ENCODE data around the gene CC2D1B.
A peak's percentile ranks its signal among the peaks of the same experiment; 100 is the strongest.

Gene CC2D1B, protein sequence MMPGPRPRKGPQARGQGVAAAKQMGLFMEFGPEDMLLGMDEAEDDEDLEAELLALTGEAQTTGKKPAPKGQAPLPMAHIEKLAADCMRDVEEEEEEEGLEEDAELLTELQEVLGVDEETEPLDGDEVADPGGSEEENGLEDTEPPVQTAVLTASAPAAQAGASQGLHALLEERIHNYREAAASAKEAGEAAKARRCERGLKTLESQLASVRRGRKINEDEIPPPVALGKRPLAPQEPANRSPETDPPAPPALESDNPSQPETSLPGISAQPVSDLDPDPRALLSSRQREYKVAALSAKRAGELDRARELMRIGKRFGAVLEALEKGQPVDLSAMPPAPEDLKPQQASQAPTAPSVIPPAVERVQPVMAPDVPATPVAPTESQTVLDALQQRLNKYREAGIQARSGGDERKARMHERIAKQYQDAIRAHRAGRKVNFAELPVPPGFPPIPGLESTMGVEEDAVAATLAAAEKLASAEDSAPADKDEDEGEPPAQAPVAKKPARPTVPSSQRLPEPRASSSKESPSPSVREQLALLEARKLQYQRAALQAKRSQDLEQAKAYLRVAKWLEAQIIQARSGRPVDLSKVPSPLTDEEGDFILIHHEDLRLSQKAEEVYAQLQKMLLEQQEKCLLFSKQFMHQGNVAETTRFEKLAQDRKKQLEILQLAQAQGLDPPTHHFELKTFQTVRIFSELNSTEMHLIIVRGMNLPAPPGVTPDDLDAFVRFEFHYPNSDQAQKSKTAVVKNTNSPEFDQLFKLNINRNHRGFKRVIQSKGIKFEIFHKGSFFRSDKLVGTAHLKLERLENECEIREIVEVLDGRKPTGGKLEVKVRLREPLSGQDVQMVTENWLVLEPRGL

DNA sequence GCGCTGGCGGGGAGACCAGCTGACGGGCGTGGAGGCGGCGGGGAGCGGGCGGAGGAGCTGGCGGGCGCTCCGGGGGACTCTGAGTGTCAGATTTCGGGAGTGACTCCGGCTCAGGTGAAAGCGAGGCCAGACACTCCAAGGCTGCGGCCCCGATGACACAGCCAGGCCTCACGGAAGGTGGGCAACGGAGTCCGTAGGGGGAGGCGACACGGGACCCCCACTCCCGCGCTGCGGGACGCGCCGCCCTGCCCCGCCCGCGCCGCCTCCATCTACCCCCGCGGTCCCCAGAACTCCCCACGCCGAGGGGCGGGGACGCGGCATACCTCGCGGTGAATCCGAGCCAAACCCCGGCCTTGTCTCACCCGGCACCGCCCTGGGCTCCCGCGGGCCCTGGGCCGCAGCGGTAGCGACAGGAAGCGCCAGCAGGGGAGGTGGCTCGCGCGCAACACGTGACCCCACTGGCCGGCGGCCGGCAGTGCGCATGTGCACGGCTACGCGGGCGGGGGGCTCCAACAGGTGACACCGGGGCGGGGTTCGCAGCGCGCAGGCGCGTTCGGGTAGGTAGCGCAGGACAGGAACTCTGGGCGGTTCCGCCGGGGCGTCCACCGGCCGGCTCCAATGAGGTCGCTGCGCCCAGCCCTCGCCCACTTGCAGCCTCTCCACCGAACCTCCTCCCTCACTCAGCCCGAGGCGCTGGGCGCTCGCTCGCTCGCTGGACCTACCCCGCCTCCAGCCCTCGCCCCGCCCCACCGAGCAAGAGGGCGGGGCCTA lies at the start of gene CC2D1B:
Gene CC2D1B, minus strand, starts transcription at position 460 of the 771 bp plus-strand sequence. CDS start 1,585 bp downstream, outside the sequence.
- peak within 1 kb of the TSS; percentile 96 for H3K9ac ChIP-seq (ENCODE audit: low read length)
- no peaks in the 10 kb centered on the region for H3K27me3 ChIP-seq (replicated peaks; ENCODE audit: control insufficient read depth, insufficient read depth, low read length)
- peak; percentile 96 for DNase-seq (ENCODE audit: low read depth)
- peak within 1 kb of the TSS; percentile 94 for H3K4me3 ChIP-seq (ENCODE audit: low read length)
- H3K36me3 ChIP-seq (ENCODE audit: control insufficient read depth, insufficient read depth, low read length, severe bottlenecking), result peaks cover 23% of the 10 kb centered on the region
- peaks cover 8% of the 10 kb centered on the region for H3K4me1 ChIP-seq (ENCODE audit: control insufficient read depth, insufficient read depth, low read length)
- H3K9me3 ChIP-seq (ENCODE audit: control insufficient read depth, low read length), result no peaks in the 10 kb centered on the region

- no peaks in the 10 kb centered on the region for H3K9me3 ChIP-seq (ENCODE audit: control insufficient read depth, low read length)
- H3K9ac ChIP-seq (ENCODE audit: low read length), result no peak overlapping the region
- DNase-seq (ENCODE audit: low read depth), result no peak
- no peaks in the 10 kb centered on the region for H3K27me3 ChIP-seq (replicated peaks; ENCODE audit: control insufficient read depth, insufficient read depth, low read length)
- no peaks in the 10 kb centered on the region for H3K4me1 ChIP-seq (ENCODE audit: control insufficient read depth, insufficient read depth, low read length)
- H3K4me3 ChIP-seq (ENCODE audit: low read length), result no peak overlapping the region
- peaks cover 90% of the 10 kb centered on the region for H3K36me3 ChIP-seq (ENCODE audit: control insufficient read depth, insufficient read depth, low read length, severe bottlenecking)
Measured at GRCh38 chr1:52414942-52415341, 48.9 kb upstream of the CC2D1B start.

- Histone ChIP-seq H3K9me3 (ENCODE audit: control insufficient read depth, low read length) (no peaks in the 10 kb centered on the region), H3K4me1 (ENCODE audit: control insufficient read depth, insufficient read depth, low read length) (no peaks in the 10 kb centered on the region), H3K9ac (ENCODE audit: low read length) (no peak overlapping the region), H3K36me3 (ENCODE audit: control insufficient read depth, insufficient read depth, low read length, severe bottlenecking) (peaks cover 93% of the 10 kb centered on the region), H3K27me3 (replicated peaks; ENCODE audit: control insufficient read depth, insufficient read depth, low read length) (no peaks in the 10 kb centered on the region), H3K4me3 (ENCODE audit: low read length) (no peak overlapping the region)
- DNase-seq (ENCODE audit: low read depth), result no peak
Measured at GRCh38 chr1:52413410-52413989, 47.5 kb upstream of the CC2D1B start.

DNA sequence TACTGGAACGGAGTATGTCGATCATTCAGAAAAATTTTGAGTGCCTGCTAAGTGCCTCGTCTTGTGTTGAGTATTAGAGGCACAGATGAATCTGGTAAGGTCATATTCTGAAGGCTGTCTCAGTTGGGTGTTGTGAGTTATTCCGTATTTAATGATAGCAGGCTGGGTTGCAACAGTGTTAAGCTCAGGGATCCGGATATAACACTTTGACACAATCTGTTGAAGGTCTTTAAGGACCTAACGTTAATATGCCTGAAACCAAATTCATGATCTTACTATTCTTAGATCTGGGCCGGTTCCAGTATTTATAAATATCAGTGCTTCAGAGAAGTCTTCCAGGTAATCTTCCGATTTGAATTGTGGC lies 39.0 kb upstream of the CC2D1B start:
- H3K9ac ChIP-seq (ENCODE audit: low read length), result peak overlapping the region; percentile 96
- DNase-seq (ENCODE audit: low read depth), result no peak
- peak overlapping the region; percentile 99 for H3K4me3 ChIP-seq (ENCODE audit: low read length)
- H3K4me1 ChIP-seq (ENCODE audit: control insufficient read depth, insufficient read depth, low read length), result peaks cover 9% of the 10 kb centered on the region
- peaks cover 22% of the 10 kb centered on the region for H3K36me3 ChIP-seq (ENCODE audit: control insufficient read depth, insufficient read depth, low read length, severe bottlenecking)
- no peaks in the 10 kb centered on the region for H3K27me3 ChIP-seq (replicated peaks; ENCODE audit: control insufficient read depth, insufficient read depth, low read length)
- H3K9me3 ChIP-seq (ENCODE audit: control insufficient read depth, low read length), result no peaks in the 10 kb centered on the region

DNA sequence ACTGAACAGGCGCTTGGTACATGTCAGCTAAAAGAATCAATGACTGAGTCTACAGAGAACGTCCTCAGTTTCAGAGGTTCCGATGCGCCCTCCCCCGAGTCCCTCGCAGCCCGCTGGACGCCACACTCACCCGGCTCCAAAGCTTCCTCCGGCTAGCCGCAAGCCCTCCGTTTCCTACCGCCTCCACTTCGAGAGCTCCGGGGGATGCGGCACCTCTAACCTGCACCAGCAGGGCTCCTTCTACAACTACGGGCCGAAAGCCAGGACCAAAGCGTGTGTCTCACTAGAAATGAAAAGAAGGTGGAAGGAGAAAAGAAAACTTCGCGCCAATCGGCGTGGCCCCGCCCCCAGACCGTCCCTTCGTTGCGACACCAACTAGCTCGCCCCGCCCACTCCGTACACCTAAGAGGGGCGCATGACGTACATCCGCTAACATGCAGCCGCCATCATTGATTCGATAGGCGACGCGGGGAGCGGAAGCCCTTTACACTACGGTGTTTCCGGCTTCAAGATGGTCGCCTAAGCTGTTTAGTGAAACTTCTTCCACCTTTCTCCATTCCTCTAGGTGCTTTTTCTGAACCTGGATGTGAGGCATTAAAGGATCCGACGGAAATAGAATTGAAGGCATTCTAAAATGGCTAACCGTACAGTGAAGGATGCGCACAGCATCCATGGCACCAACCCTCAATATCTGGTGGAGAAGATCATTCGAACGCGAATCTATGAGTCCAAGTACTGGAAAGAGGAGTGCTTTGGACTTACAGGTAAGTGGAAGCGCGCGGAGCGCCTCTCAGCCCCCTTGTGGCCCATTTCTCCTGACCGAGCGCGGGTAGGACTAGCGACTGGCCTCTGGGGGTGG lies 38.3 kb upstream of the CC2D1B start, which contains the start of the genes ORC1 and PRPF38A:
Gene ORC1, minus strand, starts transcription at position 308 of the 859 bp plus-strand sequence. CDS start 2,200 bp downstream, outside the sequence.
Gene PRPF38A, plus strand, starts transcription at position 487 of the 859 bp plus-strand sequence. Its CDS starts 148 bp downstream, at position 635.
- Histone ChIP-seq H3K9me3 (ENCODE audit: control insufficient read depth, low read length) (no peaks in the 10 kb centered on the region), H3K36me3 (ENCODE audit: control insufficient read depth, insufficient read depth, low read length, severe bottlenecking) (peaks cover 17% of the 10 kb centered on the region), H3K27me3 (replicated peaks; ENCODE audit: control insufficient read depth, insufficient read depth, low read length) (no peaks in the 10 kb centered on the region), H3K4me1 (ENCODE audit: control insufficient read depth, insufficient read depth, low read length) (peaks cover 9% of the 10 kb centered on the region), H3K4me3 (ENCODE audit: low read length) (peak within 1 kb of the TSS; percentile 99), H3K9ac (ENCODE audit: low read length) (peak within 1 kb of the TSS; percentile 96)
- DNase-seq (ENCODE audit: low read depth), result peak; percentile 100

DNA sequence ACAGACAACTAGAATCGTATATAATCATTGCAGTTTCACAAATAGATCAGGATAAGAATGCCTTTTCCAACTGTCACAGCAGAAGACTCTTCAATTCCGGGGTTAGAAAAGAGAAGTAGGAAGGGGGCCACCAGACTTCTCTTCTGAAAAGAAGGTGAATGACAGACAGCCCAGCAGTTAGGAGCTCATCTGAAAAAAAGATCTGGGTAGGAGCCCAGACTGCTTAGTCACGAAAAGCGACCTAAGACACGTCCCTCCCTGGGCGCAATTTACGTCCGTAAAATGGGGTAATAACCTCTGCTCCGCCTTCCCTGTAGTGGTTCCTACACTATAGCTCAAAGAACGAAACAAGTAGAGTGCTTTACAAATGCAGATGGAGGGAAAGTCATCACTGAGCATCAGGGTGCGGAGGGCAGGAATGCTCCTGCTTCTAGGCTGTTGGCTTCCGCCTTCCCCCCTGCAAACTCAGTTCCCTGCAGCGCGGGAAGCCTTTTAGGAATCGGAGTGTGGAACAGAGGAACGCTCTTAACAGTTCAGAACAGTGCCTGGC lies 37.6 kb upstream of the CC2D1B start:
- Histone ChIP-seq H3K4me3 (ENCODE audit: low read length) (peak overlapping the region; percentile 99), H3K4me1 (ENCODE audit: control insufficient read depth, insufficient read depth, low read length) (peaks cover 9% of the 10 kb centered on the region), H3K36me3 (ENCODE audit: control insufficient read depth, insufficient read depth, low read length, severe bottlenecking) (peaks cover 10% of the 10 kb centered on the region), H3K9ac (ENCODE audit: low read length) (peak overlapping the region; percentile 96), H3K9me3 (ENCODE audit: control insufficient read depth, low read length) (no peaks in the 10 kb centered on the region), H3K27me3 (replicated peaks; ENCODE audit: control insufficient read depth, insufficient read depth, low read length) (no peaks in the 10 kb centered on the region)
- peak; percentile 80 for DNase-seq (ENCODE audit: low read depth)

- Histone ChIP-seq H3K9me3 (ENCODE audit: control insufficient read depth, low read length) (no peaks in the 10 kb centered on the region), H3K27me3 (replicated peaks; ENCODE audit: control insufficient read depth, insufficient read depth, low read length) (no peaks in the 10 kb centered on the region), H3K9ac (ENCODE audit: low read length) (no peak overlapping the region), H3K36me3 (ENCODE audit: control insufficient read depth, insufficient read depth, low read length, severe bottlenecking) (peaks cover 4% of the 10 kb centered on the region), H3K4me1 (ENCODE audit: control insufficient read depth, insufficient read depth, low read length) (peaks cover 9% of the 10 kb centered on the region), H3K4me3 (ENCODE audit: low read length) (no peak overlapping the region)
- DNase-seq (ENCODE audit: low read depth), result no peak
Measured at GRCh38 chr1:52402860-52403240, 36.8 kb upstream of the CC2D1B start.

DNA sequence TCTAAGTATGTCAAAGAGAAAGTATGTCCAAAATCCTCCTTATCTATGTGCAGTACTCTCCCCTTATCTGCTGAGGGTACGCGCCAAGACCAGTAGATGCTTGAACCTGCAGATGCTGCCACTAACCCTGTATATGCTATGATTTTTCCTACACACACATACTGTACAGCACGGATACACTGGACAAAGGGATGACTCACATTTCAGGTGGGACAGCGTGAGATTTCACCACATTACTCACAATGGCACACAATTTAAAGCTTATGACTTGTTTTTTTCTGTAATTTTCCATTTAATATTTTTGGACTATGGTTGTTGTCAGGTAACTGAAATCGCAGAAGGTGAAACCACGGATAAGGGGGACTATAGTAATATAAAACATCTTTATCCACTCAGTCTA lies 34.1 kb upstream of the CC2D1B start:
- Histone ChIP-seq H3K9ac (ENCODE audit: low read length) (no peak overlapping the region), H3K4me1 (ENCODE audit: control insufficient read depth, insufficient read depth, low read length) (peaks cover 2% of the 10 kb centered on the region), H3K9me3 (ENCODE audit: control insufficient read depth, low read length) (no peaks in the 10 kb centered on the region), H3K27me3 (replicated peaks; ENCODE audit: control insufficient read depth, insufficient read depth, low read length) (no peaks in the 10 kb centered on the region), H3K4me3 (ENCODE audit: low read length) (no peak overlapping the region), H3K36me3 (ENCODE audit: control insufficient read depth, insufficient read depth, low read length, severe bottlenecking) (no peaks in the 10 kb centered on the region)
- DNase-seq (ENCODE audit: low read depth), result no peak

GRCh38 chr1:52399629-52400028 lies 33.6 kb upstream of the CC2D1B start:
- H3K9me3 ChIP-seq (ENCODE audit: control insufficient read depth, low read length), result no peaks in the 10 kb centered on the region
- H3K4me3 ChIP-seq (ENCODE audit: low read length), result no peak overlapping the region
- H3K27me3 ChIP-seq (replicated peaks; ENCODE audit: control insufficient read depth, insufficient read depth, low read length), result no peaks in the 10 kb centered on the region
- DNase-seq (ENCODE audit: low read depth), result no peak
- no peaks in the 10 kb centered on the region for H3K36me3 ChIP-seq (ENCODE audit: control insufficient read depth, insufficient read depth, low read length, severe bottlenecking)
- H3K9ac ChIP-seq (ENCODE audit: low read length), result no peak overlapping the region
- no peaks in the 10 kb centered on the region for H3K4me1 ChIP-seq (ENCODE audit: control insufficient read depth, insufficient read depth, low read length)

GRCh38 chr1:52393174-52393573 lies 27.2 kb upstream of the CC2D1B start:
- no peak overlapping the region for H3K9ac ChIP-seq (ENCODE audit: low read length)
- no peaks in the 10 kb centered on the region for H3K27me3 ChIP-seq (replicated peaks; ENCODE audit: control insufficient read depth, insufficient read depth, low read length)
- no peaks in the 10 kb centered on the region for H3K36me3 ChIP-seq (ENCODE audit: control insufficient read depth, insufficient read depth, low read length, severe bottlenecking)
- DNase-seq (ENCODE audit: low read depth), result no peak
- H3K4me3 ChIP-seq (ENCODE audit: low read length), result no peak overlapping the region
- no peaks in the 10 kb centered on the region for H3K9me3 ChIP-seq (ENCODE audit: control insufficient read depth, low read length)
- H3K4me1 ChIP-seq (ENCODE audit: control insufficient read depth, insufficient read depth, low read length), result no peaks in the 10 kb centered on the region
